Hematopoietic multipotent progenitor cell (in vitro differentiated cells): Measurements from ENCODE around the gene IGF2BP2. TPM values are rescaled to one million over a fixed set of nuclear protein-coding genes. Genes with fewer than 3 reads are reported as not detected.
"Not testable (repeated sequence)": the region's sequence is repeated elsewhere in the genome, so short reads cannot be mapped to it uniquely, and the experiment has no call there.

Experiments used
- DNase-seq, 3 donors: peaks; one replicate each; pipeline ENCODE4 v3.0.0-alpha.2; 2011 to 2015; ENCODE audit warnings: low read depth in 2 of 3, low spot score in 2 of 3
- total RNA-seq: library from RNA; depleted of rRNA; stranded (reverse); fragments of >200 nt; gene quantifications from one replicate; pipeline ENCODE4 v1.2.3, GENCODE V29; 2012

IGF2BP2 gene
- total RNA-seq, 1 donor = 39.6 TPM

DNA sequence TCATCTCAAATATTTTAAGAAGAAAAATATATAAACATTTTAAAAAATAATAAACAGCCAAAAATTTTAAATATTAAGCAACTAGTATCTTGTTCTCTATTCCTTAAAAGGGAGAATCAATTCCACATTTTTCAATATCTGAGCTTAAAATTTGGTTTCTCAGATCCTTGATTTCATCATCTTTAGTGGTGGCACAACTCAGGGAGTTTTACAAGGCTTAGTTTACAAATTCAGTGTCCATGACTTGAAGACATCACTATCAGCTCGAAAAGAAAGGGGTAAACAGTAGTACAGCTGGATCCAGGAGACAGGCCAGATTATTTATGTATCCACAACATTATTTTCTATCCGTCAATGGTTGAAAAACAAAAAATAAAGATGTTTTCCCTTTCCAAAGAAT is 11.6 kb downstream of the IGF2BP2 start:
- DNase-seq = no peak

DNA sequence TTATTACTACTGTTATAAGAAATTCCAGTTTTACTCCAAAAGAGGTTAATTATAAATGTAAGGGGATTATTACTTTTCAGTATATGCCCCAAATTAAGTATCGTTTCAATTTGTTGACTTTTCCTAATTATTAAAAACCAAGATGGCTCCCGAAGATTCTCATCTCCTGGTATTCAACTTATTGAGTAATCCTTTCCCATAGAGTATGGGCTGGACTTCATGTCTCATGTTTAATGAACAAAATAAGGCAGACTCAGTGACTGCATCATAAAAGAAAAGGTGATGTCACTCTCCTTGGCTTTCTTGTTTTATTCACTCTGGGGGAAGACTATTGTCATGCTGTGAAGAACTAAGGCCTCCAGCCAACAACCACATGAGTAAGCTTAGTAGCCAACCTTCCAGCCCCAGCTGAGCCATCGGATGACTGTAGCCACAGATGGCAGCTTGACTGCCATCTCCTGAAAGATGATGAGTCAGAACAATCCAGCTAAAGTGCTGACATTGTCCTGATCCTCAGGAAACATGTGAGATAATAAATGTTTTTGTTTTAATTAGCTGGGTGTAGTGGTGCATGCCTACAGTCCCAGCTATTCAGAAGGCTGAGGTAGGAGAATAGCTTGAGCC is 17.3 kb downstream of the IGF2BP2 start:
- DNase-seq = no peak

DNA sequence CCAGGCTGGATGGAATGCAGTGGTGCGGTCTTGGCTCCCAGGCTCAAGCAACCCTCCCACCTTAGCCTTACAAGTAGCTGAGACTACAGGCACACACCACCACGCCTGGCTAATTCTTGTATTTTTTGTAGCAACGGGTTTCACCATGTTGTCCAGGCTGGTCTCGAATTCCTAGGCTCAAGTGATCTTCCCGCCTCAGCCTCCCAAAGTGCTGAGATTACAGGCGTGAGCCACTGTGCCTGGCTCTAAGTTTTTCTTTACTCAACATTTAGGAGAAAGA is 26.1 kb downstream of the IGF2BP2 start:
- DNase-seq = not testable (repeated sequence)

DNA sequence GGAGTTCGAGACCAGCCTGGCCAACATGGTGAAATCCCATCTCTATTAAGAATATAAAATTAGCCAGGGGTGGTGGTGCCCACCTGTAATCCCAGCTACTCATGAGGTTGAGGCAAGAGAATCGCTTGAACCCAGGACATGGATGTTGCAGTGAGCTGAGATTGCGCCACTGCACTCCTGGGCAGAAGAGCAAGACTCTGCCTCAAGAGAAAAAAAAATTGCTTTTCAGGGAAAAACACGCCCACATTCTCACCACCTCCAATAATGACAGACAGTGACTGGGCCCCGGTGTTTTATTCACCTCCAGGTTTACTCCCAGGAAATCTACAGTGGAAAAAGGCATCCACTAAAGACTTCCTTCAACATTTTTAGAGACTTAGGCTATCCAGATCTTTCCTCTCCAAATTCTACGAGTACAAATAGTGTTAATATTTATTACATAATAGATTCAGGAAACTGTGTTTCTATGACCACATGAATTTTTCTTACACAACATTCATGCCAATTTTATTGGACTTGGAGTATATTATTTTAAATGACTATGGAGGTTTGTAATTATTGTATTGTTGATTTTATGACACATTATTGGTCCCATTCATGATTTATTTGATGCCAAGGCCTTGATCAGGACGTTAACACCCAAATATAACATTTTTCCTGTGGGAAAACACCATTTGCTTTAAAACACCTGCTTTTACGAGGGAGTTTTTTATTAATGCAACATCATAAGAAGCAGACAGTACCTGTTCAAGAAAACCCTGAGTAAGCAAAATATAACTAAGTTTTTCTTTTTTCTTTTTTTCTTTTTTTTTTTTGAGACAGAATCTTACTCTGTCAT is 26.6 kb downstream of the IGF2BP2 start:
- DNase-seq = no peak

GRCh38 chr3:185797108-185797881 is 27.5 kb downstream of the IGF2BP2 start:
- no peak for DNase-seq

- DNase-seq = no peak
These were observed 28.3 kb downstream of the IGF2BP2 start for GRCh38 chr3:185796431-185797107.

- DNase-seq = no peak
These were observed 31.5 kb downstream of the IGF2BP2 start for GRCh38 chr3:185793381-185793780.

DNA sequence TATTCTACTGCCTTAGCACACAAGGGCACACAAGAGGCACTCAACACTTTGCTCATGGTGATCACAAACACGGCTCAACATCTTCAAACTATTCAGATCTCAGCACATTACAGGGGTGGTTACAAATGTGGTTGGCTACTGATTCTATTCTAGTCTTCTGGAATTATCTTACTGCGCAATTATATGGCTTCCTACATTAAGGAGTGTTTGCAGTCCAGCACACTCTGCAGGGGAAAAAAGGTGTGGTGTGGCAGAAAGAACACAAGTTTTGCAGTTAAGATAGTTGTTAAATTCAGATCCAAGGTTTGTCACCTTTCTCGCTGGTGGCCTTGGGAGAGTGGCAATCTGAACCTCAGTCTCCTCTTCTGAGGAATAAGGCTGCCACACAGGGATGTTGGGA is 31.9 kb downstream of the IGF2BP2 start:
- no peak for DNase-seq

- DNase-seq = no peak
These were observed 34.7 kb downstream of the IGF2BP2 start for GRCh38 chr3:185789891-185790830.

DNA sequence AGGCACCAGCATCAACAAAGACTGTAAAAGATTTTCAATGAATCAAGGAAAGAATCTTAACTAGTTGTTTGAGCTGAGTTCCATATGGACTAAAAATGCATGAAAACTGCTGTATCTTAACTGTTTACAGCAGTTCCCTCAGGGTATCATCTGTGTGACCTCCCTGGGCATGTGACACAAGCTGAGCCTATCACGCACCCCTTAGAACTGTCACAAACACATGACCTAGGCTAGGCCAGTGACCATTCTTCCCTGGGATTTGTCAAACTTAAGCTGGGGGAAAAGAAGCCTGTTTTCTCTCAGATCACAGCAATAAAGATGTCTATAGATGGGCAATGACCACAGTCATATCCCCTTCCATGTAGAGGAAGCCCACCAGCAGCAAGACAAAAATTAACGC is 35.7 kb downstream of the IGF2BP2 start:
- no peak for DNase-seq

DNA sequence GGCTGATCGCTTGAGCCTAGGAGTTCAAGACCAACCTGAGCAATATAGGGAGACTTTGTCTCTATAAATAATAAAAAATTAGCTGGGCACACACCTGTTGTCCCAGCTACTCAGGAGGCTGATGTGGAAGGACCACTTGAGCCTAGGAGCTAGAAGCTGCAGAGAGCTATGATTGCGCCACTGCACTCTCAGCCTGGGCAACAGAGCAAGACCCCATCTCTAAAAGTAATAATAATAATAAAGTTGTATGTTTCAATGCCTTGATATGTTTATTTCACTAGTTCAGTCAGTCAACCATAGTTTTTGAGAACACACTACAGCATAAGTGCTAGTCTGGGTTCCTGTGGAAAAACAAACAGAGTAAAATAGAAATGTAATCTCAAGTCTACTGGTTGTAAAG is 36.5 kb downstream of the IGF2BP2 start:
- no peak for DNase-seq

DNA sequence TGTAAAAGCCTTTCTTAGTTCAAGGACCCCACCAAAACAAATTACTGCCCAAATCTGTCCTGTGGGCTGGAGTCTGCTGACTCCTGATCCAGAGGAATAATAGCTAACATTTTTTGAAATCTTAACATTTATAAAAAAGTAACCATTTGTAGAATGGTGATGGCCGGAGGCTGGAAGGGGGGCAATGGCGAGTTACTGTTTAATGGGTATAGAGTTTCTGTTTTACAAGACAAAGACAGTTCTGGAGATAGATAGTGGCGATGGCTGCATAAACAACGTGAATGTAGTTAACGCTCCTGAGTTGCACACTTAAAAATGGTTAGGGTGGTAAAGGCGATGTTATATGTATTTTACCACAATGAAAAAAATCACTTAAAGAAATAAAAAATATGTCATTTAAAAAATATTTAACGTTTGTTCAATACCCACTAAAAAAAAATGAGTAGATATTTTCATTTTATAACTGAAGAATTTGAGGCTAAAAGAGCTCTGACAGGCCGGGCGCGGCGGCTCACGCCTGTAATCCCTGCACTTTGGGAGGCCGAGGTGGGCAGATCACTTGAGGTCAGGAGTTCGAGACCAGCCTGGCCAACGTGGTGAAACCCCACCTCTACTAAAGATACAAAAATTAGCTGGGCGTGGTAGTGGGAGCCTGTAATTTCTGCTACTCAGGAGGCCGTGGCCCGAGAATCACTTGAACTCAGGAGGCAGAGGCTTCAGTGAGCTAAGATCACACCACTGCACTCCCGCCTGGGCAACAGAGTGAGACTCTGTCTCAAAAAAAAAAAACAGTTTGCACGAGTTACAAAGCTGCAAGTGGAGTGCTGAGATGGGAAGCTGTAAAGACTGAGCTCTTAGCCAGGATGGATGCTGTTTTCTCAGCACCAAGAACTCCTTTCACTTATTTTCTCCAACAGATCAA is 37.6 kb downstream of the IGF2BP2 start:
- no peak for DNase-seq

DNA sequence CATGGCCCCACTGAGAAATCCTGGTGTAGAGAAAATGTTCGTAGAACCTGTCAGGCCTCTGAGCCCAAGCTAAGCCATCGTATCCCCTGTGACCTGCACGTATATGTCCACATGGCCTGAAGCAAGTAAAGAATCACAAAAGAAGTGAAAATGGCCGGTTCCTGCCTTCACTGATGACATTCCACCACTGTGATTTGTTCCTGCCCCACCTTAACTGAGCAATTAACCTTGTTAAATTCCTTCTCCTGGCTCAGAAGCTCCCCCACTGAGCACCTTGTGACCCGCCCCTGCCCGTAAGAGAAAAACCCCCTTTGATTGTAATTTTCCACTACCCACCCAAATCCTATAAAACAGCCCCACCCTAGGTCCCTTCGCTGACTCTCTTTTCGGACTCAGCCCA is 38.6 kb downstream of the IGF2BP2 start:
- DNase-seq = not testable (repeated sequence)

GRCh38 chr3:185784317-185784716 is 40.5 kb downstream of the IGF2BP2 start:
- DNase-seq = no peak

- no peak for DNase-seq
These were observed 43.1 kb downstream of the IGF2BP2 start for GRCh38 chr3:185781759-185782158.

- no peak for DNase-seq
These were observed 45.4 kb downstream of the IGF2BP2 start for GRCh38 chr3:185779461-185779860.

GRCh38 chr3:185778821-185779220 is 46.0 kb downstream of the IGF2BP2 start:
- DNase-seq = no peak

- no peak for DNase-seq
These were observed 46.7 kb downstream of the IGF2BP2 start for GRCh38 chr3:185778094-185778493.

DNA sequence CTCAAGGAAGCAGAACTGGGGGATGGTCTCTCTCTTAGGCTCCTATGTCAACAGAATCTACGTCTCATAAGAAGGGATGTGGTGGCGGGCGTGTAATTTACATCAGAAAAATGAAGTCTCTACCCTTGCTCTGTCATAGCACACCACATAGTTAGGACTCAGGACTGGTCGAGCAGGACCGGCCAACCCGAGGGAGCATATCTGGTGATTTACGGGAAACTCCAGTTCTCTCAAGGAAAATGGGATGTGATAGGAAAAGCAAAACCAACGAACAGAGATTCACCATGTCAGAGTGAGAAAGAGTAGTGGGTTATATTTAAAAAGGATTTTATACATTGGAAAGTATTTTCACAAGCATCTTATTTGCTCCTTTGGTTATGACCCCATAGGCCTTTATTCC is 54.7 kb downstream of the IGF2BP2 start:
- no peak for DNase-seq
